Measurements from ENCODE around the gene LSM14B.
"Not testable (repeated sequence)": the region's sequence is repeated elsewhere in the genome, so short reads cannot be mapped to it uniquely, and the experiment has no call there.

Gene LSM14B

GRCh38 chr20:62145688-62146018 lies 23.4 kb downstream of the LSM14B start:
- Histone ChIP-seq H3K9me3 (ENCODE audit: control insufficient read depth, low read length) (no peaks in the 10 kb centered on the region), H3K4me3 (ENCODE audit: low read length) (no peak overlapping the region), H3K4me1 (ENCODE audit: control insufficient read depth, insufficient read depth, low read length) (peaks cover 19% of the 10 kb centered on the region), H3K36me3 (ENCODE audit: control insufficient read depth, insufficient read depth, low read length) (no peaks in the 10 kb centered on the region), H3K27me3 (ENCODE audit: control insufficient read depth, insufficient read depth, low read length) (no peaks in the 10 kb centered on the region), H3K9ac (ENCODE audit: low read length) (no peak overlapping the region)

GRCh38 chr20:62146019-62146755 lies 23.9 kb downstream of the LSM14B start:
- Histone ChIP-seq H3K4me3 (ENCODE audit: low read length) (no peak overlapping the region), H3K27me3 (ENCODE audit: control insufficient read depth, insufficient read depth, low read length) (no peaks in the 10 kb centered on the region), H3K9me3 (ENCODE audit: control insufficient read depth, low read length) (no peaks in the 10 kb centered on the region), H3K36me3 (ENCODE audit: control insufficient read depth, insufficient read depth, low read length) (no peaks in the 10 kb centered on the region), H3K4me1 (ENCODE audit: control insufficient read depth, insufficient read depth, low read length) (peaks cover 17% of the 10 kb centered on the region), H3K9ac (ENCODE audit: low read length) (no peak overlapping the region)

- H3K9me3 ChIP-seq (ENCODE audit: control insufficient read depth, low read length) = no peaks in the 10 kb centered on the region
- no peak overlapping the region for H3K4me3 ChIP-seq (ENCODE audit: low read length)
- peaks cover 8% of the 10 kb centered on the region for H3K4me1 ChIP-seq (ENCODE audit: control insufficient read depth, insufficient read depth, low read length)
- H3K9ac ChIP-seq (ENCODE audit: low read length) = no peak overlapping the region
- H3K27me3 ChIP-seq (ENCODE audit: control insufficient read depth, insufficient read depth, low read length) = no peaks in the 10 kb centered on the region
- no peaks in the 10 kb centered on the region for H3K36me3 ChIP-seq (ENCODE audit: control insufficient read depth, insufficient read depth, low read length)
Measured at GRCh38 chr20:62147125-62147524, 24.9 kb downstream of the LSM14B start.

GRCh38 chr20:62147528-62147927 lies 25.3 kb downstream of the LSM14B start:
- no peaks in the 10 kb centered on the region for H3K36me3 ChIP-seq (ENCODE audit: control insufficient read depth, insufficient read depth, low read length)
- H3K9me3 ChIP-seq (ENCODE audit: control insufficient read depth, low read length) = no peaks in the 10 kb centered on the region
- H3K27me3 ChIP-seq (ENCODE audit: control insufficient read depth, insufficient read depth, low read length) = no peaks in the 10 kb centered on the region
- H3K9ac ChIP-seq (ENCODE audit: low read length) = no peak overlapping the region
- peaks cover 7% of the 10 kb centered on the region for H3K4me1 ChIP-seq (ENCODE audit: control insufficient read depth, insufficient read depth, low read length)
- no peak overlapping the region for H3K4me3 ChIP-seq (ENCODE audit: low read length)

- H3K9me3 ChIP-seq (ENCODE audit: control insufficient read depth, low read length); H3K27me3 ChIP-seq (ENCODE audit: control insufficient read depth, insufficient read depth, low read length); H3K4me3 ChIP-seq (ENCODE audit: low read length); H3K9ac ChIP-seq (ENCODE audit: low read length); H3K36me3 ChIP-seq (ENCODE audit: control insufficient read depth, insufficient read depth, low read length); H3K4me1 ChIP-seq (ENCODE audit: control insufficient read depth, insufficient read depth, low read length): not testable (repeated sequence)
Measured at GRCh38 chr20:62148383-62148782, 26.1 kb downstream of the LSM14B start.

GRCh38 chr20:62148908-62149314 lies 26.6 kb downstream of the LSM14B start:
- Histone ChIP-seq H3K4me3 (ENCODE audit: low read length) (no peak overlapping the region), H3K36me3 (ENCODE audit: control insufficient read depth, insufficient read depth, low read length) (no peaks in the 10 kb centered on the region), H3K4me1 (ENCODE audit: control insufficient read depth, insufficient read depth, low read length) (peaks cover 7% of the 10 kb centered on the region), H3K27me3 (ENCODE audit: control insufficient read depth, insufficient read depth, low read length) (no peaks in the 10 kb centered on the region), H3K9me3 (ENCODE audit: control insufficient read depth, low read length) (no peaks in the 10 kb centered on the region), H3K9ac (ENCODE audit: low read length) (no peak overlapping the region)

GRCh38 chr20:62149532-62150309 lies 27.4 kb downstream of the LSM14B start:
- Histone ChIP-seq H3K9me3 (ENCODE audit: control insufficient read depth, low read length) (no peaks in the 10 kb centered on the region), H3K4me3 (ENCODE audit: low read length) (no peak overlapping the region), H3K9ac (ENCODE audit: low read length) (no peak overlapping the region), H3K27me3 (ENCODE audit: control insufficient read depth, insufficient read depth, low read length) (no peaks in the 10 kb centered on the region), H3K4me1 (ENCODE audit: control insufficient read depth, insufficient read depth, low read length) (peaks cover 5% of the 10 kb centered on the region), H3K36me3 (ENCODE audit: control insufficient read depth, insufficient read depth, low read length) (no peaks in the 10 kb centered on the region)

- H3K9ac ChIP-seq (ENCODE audit: low read length) = no peak overlapping the region
- no peaks in the 10 kb centered on the region for H3K4me1 ChIP-seq (ENCODE audit: control insufficient read depth, insufficient read depth, low read length)
- no peaks in the 10 kb centered on the region for H3K27me3 ChIP-seq (ENCODE audit: control insufficient read depth, insufficient read depth, low read length)
- no peak overlapping the region for H3K4me3 ChIP-seq (ENCODE audit: low read length)
- no peaks in the 10 kb centered on the region for H3K36me3 ChIP-seq (ENCODE audit: control insufficient read depth, insufficient read depth, low read length)
- no peaks in the 10 kb centered on the region for H3K9me3 ChIP-seq (ENCODE audit: control insufficient read depth, low read length)
Measured at GRCh38 chr20:62150310-62150575, 28.0 kb downstream of the LSM14B start.

GRCh38 chr20:62151225-62151624 lies 28.9 kb downstream of the LSM14B start:
- no peak overlapping the region for H3K4me3 ChIP-seq (ENCODE audit: low read length)
- H3K36me3 ChIP-seq (ENCODE audit: control insufficient read depth, insufficient read depth, low read length) = no peaks in the 10 kb centered on the region
- H3K27me3 ChIP-seq (ENCODE audit: control insufficient read depth, insufficient read depth, low read length) = no peaks in the 10 kb centered on the region
- no peak overlapping the region for H3K9ac ChIP-seq (ENCODE audit: low read length)
- no peaks in the 10 kb centered on the region for H3K9me3 ChIP-seq (ENCODE audit: control insufficient read depth, low read length)
- no peaks in the 10 kb centered on the region for H3K4me1 ChIP-seq (ENCODE audit: control insufficient read depth, insufficient read depth, low read length)

- Histone ChIP-seq H3K4me1 (ENCODE audit: control insufficient read depth, insufficient read depth, low read length) (no peaks in the 10 kb centered on the region), H3K9me3 (ENCODE audit: control insufficient read depth, low read length) (no peaks in the 10 kb centered on the region), H3K27me3 (ENCODE audit: control insufficient read depth, insufficient read depth, low read length) (no peaks in the 10 kb centered on the region), H3K4me3 (ENCODE audit: low read length) (no peak overlapping the region), H3K9ac (ENCODE audit: low read length) (no peak overlapping the region), H3K36me3 (ENCODE audit: control insufficient read depth, insufficient read depth, low read length) (no peaks in the 10 kb centered on the region)
Measured at GRCh38 chr20:62151835-62152364, 29.6 kb downstream of the LSM14B start.

GRCh38 chr20:62155428-62156253 lies 33.4 kb downstream of the LSM14B start:
- H3K9ac ChIP-seq (ENCODE audit: low read length) = no peak overlapping the region
- no peaks in the 10 kb centered on the region for H3K9me3 ChIP-seq (ENCODE audit: control insufficient read depth, low read length)
- H3K4me1 ChIP-seq (ENCODE audit: control insufficient read depth, insufficient read depth, low read length) = peaks cover 3% of the 10 kb centered on the region
- no peaks in the 10 kb centered on the region for H3K27me3 ChIP-seq (ENCODE audit: control insufficient read depth, insufficient read depth, low read length)
- no peak overlapping the region for H3K4me3 ChIP-seq (ENCODE audit: low read length)
- no peaks in the 10 kb centered on the region for H3K36me3 ChIP-seq (ENCODE audit: control insufficient read depth, insufficient read depth, low read length)

GRCh38 chr20:62156254-62156556 lies 33.9 kb downstream of the LSM14B start:
- H3K4me3 ChIP-seq (ENCODE audit: low read length) = no peak overlapping the region
- peaks cover 3% of the 10 kb centered on the region for H3K4me1 ChIP-seq (ENCODE audit: control insufficient read depth, insufficient read depth, low read length)
- H3K36me3 ChIP-seq (ENCODE audit: control insufficient read depth, insufficient read depth, low read length) = no peaks in the 10 kb centered on the region
- no peak overlapping the region for H3K9ac ChIP-seq (ENCODE audit: low read length)
- no peaks in the 10 kb centered on the region for H3K27me3 ChIP-seq (ENCODE audit: control insufficient read depth, insufficient read depth, low read length)
- H3K9me3 ChIP-seq (ENCODE audit: control insufficient read depth, low read length) = no peaks in the 10 kb centered on the region
